ENCODE data around the gene TMX3.

TMX3 gene

GRCh38 chr18:68707646-68708045 is 7.3 kb downstream of the TMX3 start:
- no peak for DNase-seq (ENCODE audit: low read depth in 2 of 2)

- no peak for DNase-seq (ENCODE audit: low read depth in 2 of 2)
These were observed 9.8 kb downstream of the TMX3 start for GRCh38 chr18:68705119-68705518.

- DNase-seq (ENCODE audit: low read depth in 2 of 2) = no peak
These were observed 11.6 kb downstream of the TMX3 start for GRCh38 chr18:68703326-68703725.

GRCh38 chr18:68701353-68701752 is 13.6 kb downstream of the TMX3 start:
- DNase-seq (ENCODE audit: low read depth in 2 of 2) = no peak

GRCh38 chr18:68699043-68699442 is 15.9 kb downstream of the TMX3 start:
- no peak for DNase-seq (ENCODE audit: low read depth in 2 of 2)

- DNase-seq (ENCODE audit: low read depth in 2 of 2) = no peak
These were observed 18.0 kb downstream of the TMX3 start for GRCh38 chr18:68696937-68697336.

- no peak for DNase-seq (ENCODE audit: low read depth in 2 of 2)
These were observed 20.6 kb downstream of the TMX3 start for GRCh38 chr18:68694316-68694715.

- DNase-seq (ENCODE audit: low read depth in 2 of 2) = no peak
These were observed 21.7 kb downstream of the TMX3 start for GRCh38 chr18:68693091-68693815.

GRCh38 chr18:68679528-68679927 is 35.4 kb downstream of the TMX3 start:
- DNase-seq (ENCODE audit: low read depth in 2 of 2) = no peak

GRCh38 chr18:68676913-68677312 is 38.0 kb downstream of the TMX3 start:
- no peak for DNase-seq (ENCODE audit: low read depth in 2 of 2)

- DNase-seq (ENCODE audit: low read depth in 2 of 2) = no peak
These were observed 47.8 kb downstream of the TMX3 start for GRCh38 chr18:68667121-68667520.

- DNase-seq (ENCODE audit: low read depth in 2 of 2) = no peak
These were observed 48.5 kb downstream of the TMX3 start for GRCh38 chr18:68666381-68666780.

- DNase-seq (ENCODE audit: low read depth in 2 of 2) = no peak
These were observed 49.3 kb downstream of the TMX3 start for GRCh38 chr18:68665628-68666027.

- no peak for DNase-seq (ENCODE audit: low read depth in 2 of 2)
These were observed 52.2 kb downstream of the TMX3 start for GRCh38 chr18:68662754-68663153.

GRCh38 chr18:68660354-68661183 is 54.3 kb downstream of the TMX3 start:
- no peak for DNase-seq (ENCODE audit: low read depth in 2 of 2)

- DNase-seq (ENCODE audit: low read depth in 2 of 2) = no peak
These were observed 66.7 kb downstream of the TMX3 start for GRCh38 chr18:68648191-68648590.

GRCh38 chr18:68642003-68642402 is 72.9 kb downstream of the TMX3 start:
- DNase-seq (ENCODE audit: low read depth in 2 of 2) = no peak

- no peak for DNase-seq (ENCODE audit: low read depth in 2 of 2)
These were observed 74.0 kb downstream of the TMX3 start for GRCh38 chr18:68640861-68641260.

- DNase-seq (ENCODE audit: low read depth in 2 of 2) = no peak
These were observed 76.3 kb downstream of the TMX3 start for GRCh38 chr18:68638613-68639012.

- no peak for DNase-seq (ENCODE audit: low read depth in 2 of 2)
These were observed 87.1 kb downstream of the TMX3 start for GRCh38 chr18:68627812-68628211.
